GM21447 (cell line): ENCODE data around the gene JAK3.
"Not testable (repeated sequence)": the region's sequence is repeated elsewhere in the genome, so short reads cannot be mapped to it uniquely, and the experiment has no call there.

ENCODE experiments used
- ATAC-seq: cut with Tn5 transposase; IDR thresholded peaks from one replicate; pipeline ENCODE4 v1.9.1; 2021; ENCODE audit not compliant: unreplicated experiment

Gene JAK3

GRCh38 chr19:17778968-17779929, 68.5 kb downstream of the JAK3 start:
- no peak for ATAC-seq

- no peak for ATAC-seq
These were observed 69.4 kb downstream of the JAK3 start for GRCh38 chr19:17778251-17778967.

GRCh38 chr19:17777840-17778239, 69.9 kb downstream of the JAK3 start:
- ATAC-seq, result not testable (repeated sequence)

- ATAC-seq, result peak; percentile 69
These were observed 71.6 kb downstream of the JAK3 start for GRCh38 chr19:17775991-17776803.

- ATAC-seq, result no peak
These were observed 72.4 kb downstream of the JAK3 start for GRCh38 chr19:17775245-17775927.
